ENCODE measurements around the gene HCN1. TPM values are rescaled to one million over a fixed set of nuclear protein-coding genes. Genes with fewer than 3 reads are reported as not detected.

Gene HCN1
- polyA plus RNA-seq, 3 donors = not detected

DNA sequence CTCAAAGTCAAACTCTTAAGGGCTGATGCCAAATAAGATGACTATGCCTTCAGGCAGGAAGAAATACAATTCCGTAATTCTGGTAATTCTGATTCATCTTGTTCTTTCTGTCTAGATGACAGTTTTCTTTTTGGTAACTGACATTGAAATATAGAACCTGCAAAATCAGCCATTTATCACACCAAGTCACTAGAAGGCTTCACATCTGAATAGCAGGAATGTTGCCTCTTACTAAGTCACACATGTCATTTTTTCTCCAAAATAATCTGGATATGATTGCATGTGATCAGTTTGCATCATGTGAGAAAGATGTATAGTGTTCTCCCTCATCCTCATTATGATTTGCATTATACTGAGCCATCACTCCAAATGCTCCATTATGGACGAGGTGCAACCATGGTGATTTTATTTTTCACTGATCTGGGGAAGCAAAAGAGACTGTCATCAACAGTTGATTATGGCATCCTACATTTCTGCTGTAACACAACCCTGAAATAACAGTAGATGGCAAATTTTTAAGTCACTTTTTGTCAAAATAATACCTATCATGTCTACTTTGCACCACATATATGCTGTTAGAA is 69.0 kb downstream of the HCN1 start:
- no peaks in the 10 kb centered on the region for H3K27me3 Mint-ChIP-seq (ENCODE audit: low read depth in 3 of 3)

GRCh38 chr5:45623832-45624231 is 72.3 kb downstream of the HCN1 start:
- Mint-ChIP-seq H3K27me3 (ENCODE audit: low read depth in 3 of 3) (no peaks in the 10 kb centered on the region), H3K9me3 (peaks cover 0 to 5% (median 2%) of the 10 kb centered on the region in 7 donors), H3K36me3 (no peaks in the 10 kb centered on the region), H3K27ac (no peak overlapping the region), H3K4me3 (no peak overlapping the region), H3K4me1 (no peaks in the 10 kb centered on the region)
- no peaks in the 10 kb centered on the region for H4K20me1 ChIP-seq (ENCODE audit: insufficient read depth, low read length)
- no peaks in the 10 kb centered on the region for H3K4me1 ChIP-seq (ENCODE audit: control insufficient read depth in 1 of 2, insufficient read depth in 2 of 2, low read length in 2 of 2)
- H3K79me2 ChIP-seq (ENCODE audit: insufficient read depth, low read length) = no peaks in the 10 kb centered on the region
- no peak overlapping the region for H3K4me3 ChIP-seq (replicated peaks in 1 of 3; ENCODE audit: low read depth in 2 of 3, low read length in 3 of 3)
- TF ChIP-seq, protein P1, sequence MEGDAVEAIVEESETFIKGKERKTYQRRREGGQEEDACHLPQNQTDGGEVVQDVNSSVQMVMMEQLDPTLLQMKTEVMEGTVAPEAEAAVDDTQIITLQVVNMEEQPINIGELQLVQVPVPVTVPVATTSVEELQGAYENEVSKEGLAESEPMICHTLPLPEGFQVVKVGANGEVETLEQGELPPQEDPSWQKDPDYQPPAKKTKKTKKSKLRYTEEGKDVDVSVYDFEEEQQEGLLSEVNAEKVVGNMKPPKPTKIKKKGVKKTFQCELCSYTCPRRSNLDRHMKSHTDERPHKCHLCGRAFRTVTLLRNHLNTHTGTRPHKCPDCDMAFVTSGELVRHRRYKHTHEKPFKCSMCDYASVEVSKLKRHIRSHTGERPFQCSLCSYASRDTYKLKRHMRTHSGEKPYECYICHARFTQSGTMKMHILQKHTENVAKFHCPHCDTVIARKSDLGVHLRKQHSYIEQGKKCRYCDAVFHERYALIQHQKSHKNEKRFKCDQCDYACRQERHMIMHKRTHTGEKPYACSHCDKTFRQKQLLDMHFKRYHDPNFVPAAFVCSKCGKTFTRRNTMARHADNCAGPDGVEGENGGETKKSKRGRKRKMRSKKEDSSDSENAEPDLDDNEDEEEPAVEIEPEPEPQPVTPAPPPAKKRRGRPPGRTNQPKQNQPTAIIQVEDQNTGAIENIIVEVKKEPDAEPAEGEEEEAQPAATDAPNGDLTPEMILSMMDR (IDR thresholded peaks at IDR 0.05) = no peak
- WGBS (ENCODE audit: insufficient coverage) = 73% methylated on average over 1 of the region's 1 CpG
- H2AFZ ChIP-seq (ENCODE audit: insufficient read depth, low read depth, low read length, poor library complexity, severe bottlenecking) = no peak overlapping the region
- H3K4me2 ChIP-seq (replicated peaks; ENCODE audit: extremely low read depth, low read length, poor library complexity, severe bottlenecking) = no peak overlapping the region
- no peak overlapping the region for H3K9ac ChIP-seq (ENCODE audit: insufficient read depth, low read length, poor library complexity, severe bottlenecking)
- H3K27ac ChIP-seq (ENCODE audit: low read depth in 1 of 2, low read length in 2 of 2) = no peak overlapping the region
- no peaks in the 10 kb centered on the region for H3K27me3 ChIP-seq (ENCODE audit: control insufficient read depth in 2 of 2, insufficient read depth in 2 of 2, low read length in 2 of 2)
- H3K9me3 ChIP-seq (replicated peaks in 1 of 2; ENCODE audit: control insufficient read depth in 1 of 2, insufficient read depth in 1 of 2, low read length in 2 of 2) = no peaks in the 10 kb centered on the region
- DNase-seq = no peak
- H3K36me3 ChIP-seq (replicated peaks in 1 of 2; ENCODE audit: control insufficient read depth in 1 of 2, insufficient read depth in 2 of 2, low read length in 2 of 2) = no peaks in the 10 kb centered on the region
- intact Hi-C loops (cut with micrococcal nuclease) = no loop called here

More for the DNA sequence above, 69.0 kb downstream of the HCN1 start:
- Histone ChIP-seq H3K4me2 (replicated peaks; ENCODE audit: extremely low read depth, low read length, poor library complexity, severe bottlenecking) (no peak overlapping the region), H2AFZ (ENCODE audit: insufficient read depth, low read depth, low read length, poor library complexity, severe bottlenecking) (no peak overlapping the region), H3K9me3 (replicated peaks in 1 of 2; ENCODE audit: control insufficient read depth in 1 of 2, insufficient read depth in 1 of 2, low read length in 2 of 2) (no peaks in the 10 kb centered on the region), H3K4me3 (replicated peaks in 1 of 3; ENCODE audit: low read depth in 2 of 3, low read length in 3 of 3) (no peak overlapping the region), H3K27me3 (ENCODE audit: control insufficient read depth in 2 of 2, insufficient read depth in 2 of 2, low read length in 2 of 2) (no peaks in the 10 kb centered on the region), H3K27ac (ENCODE audit: low read depth in 1 of 2, low read length in 2 of 2) (no peak overlapping the region), H3K9ac (ENCODE audit: insufficient read depth, low read length, poor library complexity, severe bottlenecking) (no peak overlapping the region), H3K36me3 (replicated peaks in 1 of 2; ENCODE audit: control insufficient read depth in 1 of 2, insufficient read depth in 2 of 2, low read length in 2 of 2) (no peaks in the 10 kb centered on the region), H4K20me1 (ENCODE audit: insufficient read depth, low read length) (no peaks in the 10 kb centered on the region), H3K4me1 (ENCODE audit: control insufficient read depth in 1 of 2, insufficient read depth in 2 of 2, low read length in 2 of 2) (no peaks in the 10 kb centered on the region), H3K79me2 (ENCODE audit: insufficient read depth, low read length) (no peaks in the 10 kb centered on the region)
- Mint-ChIP-seq H3K27ac (no peak overlapping the region), H3K4me1 (no peaks in the 10 kb centered on the region), H3K9me3 (peaks cover 0 to 4% (median 2%) of the 10 kb centered on the region in 7 donors), H3K36me3 (no peaks in the 10 kb centered on the region), H3K4me3 (no peak overlapping the region)
- DNase-seq = no peak
- TF ChIP-seq, protein P1 (IDR thresholded peaks at IDR 0.05) = no peak
- WGBS (ENCODE audit: insufficient coverage) = no CpG with 5 or more reads among the region's 2 CpGs
- intact Hi-C loops (cut with micrococcal nuclease) = no loop called here
